ES-I3 (cell line): ENCODE results near the gene SERPINB5.
"Not testable (repeated sequence)": the region's sequence is repeated elsewhere in the genome, so short reads cannot be mapped to it uniquely, and the experiment has no call there.

Experiments
- H3K36me3 ChIP-seq: 2 replicates; pipeline ENCODE4 v1.6.1; 2013; ENCODE audit warnings: mild to moderate bottlenecking, low read length, control low read depth, moderate library complexity; ENCODE audit not compliant: insufficient read depth
- H3K4me1 ChIP-seq: 2 replicates; pipeline ENCODE4 v1.6.1; 2013; ENCODE audit warnings: mild to moderate bottlenecking, control low read depth, low read length; ENCODE audit not compliant: insufficient read depth
- H3K9ac ChIP-seq: 2 replicates; pipeline ENCODE4 v1.6.1; 2013; ENCODE audit warnings: low read depth, mild to moderate bottlenecking, low read length, moderate library complexity
- H3K9me3 ChIP-seq: 2 replicates; pipeline ENCODE4 v1.6.1; 2013; ENCODE audit warnings: mild to moderate bottlenecking, low read length, moderate library complexity; ENCODE audit not compliant: control insufficient read depth, insufficient read depth

Gene SERPINB5

DNA sequence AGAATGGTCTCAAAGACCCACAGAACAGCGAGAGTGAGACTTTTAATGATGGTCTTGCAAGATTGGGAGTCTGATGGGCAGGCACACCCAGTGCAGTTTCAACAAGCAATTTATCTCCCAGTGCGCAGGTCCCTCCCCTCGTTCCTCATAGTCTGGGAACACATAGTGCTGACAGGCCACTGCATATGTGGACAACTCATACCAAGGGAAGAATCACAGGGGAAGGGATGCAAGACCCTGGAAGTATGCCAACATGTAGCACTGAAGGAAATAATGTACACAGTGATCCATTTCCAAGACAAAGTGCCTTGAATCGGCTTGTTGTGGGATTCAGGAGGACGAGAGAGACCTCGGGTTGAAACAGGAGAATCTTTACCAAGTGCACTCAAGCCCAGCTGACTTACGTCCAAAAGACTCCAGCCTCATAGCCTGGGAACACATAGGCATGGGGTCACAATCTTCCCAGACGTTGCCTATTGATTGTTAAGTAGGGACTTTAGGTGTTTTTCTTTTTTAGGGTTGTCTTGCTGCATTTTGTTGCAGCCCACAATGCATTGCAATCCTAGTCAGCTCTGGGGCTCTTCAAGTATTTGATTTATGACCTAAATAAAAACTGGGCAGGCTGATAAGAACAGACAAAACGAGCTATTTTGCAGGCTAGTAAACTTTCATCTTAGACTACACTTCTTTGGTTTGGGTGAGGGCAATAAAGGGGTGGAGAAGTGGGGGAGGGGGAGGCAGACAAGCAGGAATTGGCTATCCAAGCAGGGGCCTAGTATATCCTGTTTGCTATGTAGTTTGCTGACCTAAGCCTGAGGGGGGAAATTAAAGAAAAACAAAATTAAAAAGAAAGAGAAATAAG lies 24.7 kb upstream of the SERPINB5 start:
- Histone ChIP-seq H3K4me1 (peaks cover 3% of the 10 kb centered on the region; the same call in 1 of the 2 replicates), H3K36me3 (no peaks in the 10 kb centered on the region), H3K9ac (no peak overlapping the region), H3K9me3 (no peaks in the 10 kb centered on the region)

DNA sequence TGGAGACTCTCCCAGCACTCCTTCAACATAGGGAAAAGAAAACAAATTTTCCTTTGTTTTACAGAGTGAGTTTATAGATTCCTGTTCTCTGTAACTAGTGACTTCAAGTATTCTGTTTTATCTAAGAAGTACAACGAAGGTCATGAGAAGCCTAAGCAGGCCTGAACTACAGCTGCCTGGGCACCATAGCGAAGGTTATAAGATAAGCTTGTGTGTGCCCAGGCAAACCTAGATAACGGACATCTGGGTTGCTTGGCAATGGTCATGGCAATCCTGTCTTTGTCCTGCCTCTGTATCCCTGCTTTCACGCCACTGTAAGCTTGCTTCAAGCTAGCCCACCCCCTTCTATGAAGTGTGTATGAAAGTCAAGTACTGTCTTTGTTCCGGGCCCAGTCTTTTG lies 24.0 kb upstream of the SERPINB5 start:
- H3K9ac ChIP-seq, H3K36me3 ChIP-seq, H3K9me3 ChIP-seq, H3K4me1 ChIP-seq: not testable (repeated sequence)

DNA sequence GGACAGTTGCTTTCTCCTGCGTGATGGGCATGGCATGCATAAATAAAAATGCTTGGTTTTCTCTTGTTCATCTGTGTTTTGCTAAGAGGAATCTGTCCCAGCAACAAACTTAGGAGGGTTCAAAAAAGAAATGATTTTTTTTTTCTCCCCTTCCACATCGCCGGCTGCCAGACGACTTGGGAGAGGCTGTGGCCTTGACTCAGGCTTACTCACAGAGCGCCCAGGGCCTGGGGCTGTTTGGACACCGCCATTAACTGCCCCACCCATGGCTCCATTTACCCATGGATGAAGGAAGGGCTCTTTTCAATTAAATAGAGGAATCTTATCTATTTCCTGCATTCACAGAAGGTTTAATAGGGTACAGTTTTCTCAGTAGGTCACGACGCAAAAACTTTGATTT lies 22.3 kb upstream of the SERPINB5 start:
- Histone ChIP-seq H3K9ac (no peak overlapping the region), H3K4me1 (peaks cover 3% of the 10 kb centered on the region; the same call in 1 of the 2 replicates), H3K36me3 (no peaks in the 10 kb centered on the region), H3K9me3 (no peaks in the 10 kb centered on the region)

DNA sequence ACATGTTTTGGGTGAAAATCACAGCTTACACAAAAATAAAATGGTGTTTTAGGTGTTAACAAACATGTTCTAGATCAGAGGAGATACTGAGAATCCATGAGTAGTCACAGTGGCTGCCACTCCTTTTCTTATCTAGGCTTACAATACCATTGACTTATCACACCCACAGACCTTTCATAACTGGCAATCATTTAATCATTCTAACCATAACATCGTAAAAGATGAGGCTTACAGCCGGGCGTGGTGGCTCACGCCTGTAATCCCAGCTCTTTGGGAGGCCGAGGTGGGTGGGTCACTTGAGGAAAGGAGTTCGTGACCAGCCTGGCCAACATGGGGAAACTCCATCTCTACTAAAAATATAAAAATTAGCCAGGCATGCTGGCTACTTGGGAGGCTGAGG lies 18.8 kb upstream of the SERPINB5 start:
- Histone ChIP-seq H3K36me3 (no peaks in the 10 kb centered on the region), H3K4me1 (peaks cover 3% of the 10 kb centered on the region; the same call in 1 of the 2 replicates), H3K9ac (no peak overlapping the region), H3K9me3 (no peaks in the 10 kb centered on the region)

DNA sequence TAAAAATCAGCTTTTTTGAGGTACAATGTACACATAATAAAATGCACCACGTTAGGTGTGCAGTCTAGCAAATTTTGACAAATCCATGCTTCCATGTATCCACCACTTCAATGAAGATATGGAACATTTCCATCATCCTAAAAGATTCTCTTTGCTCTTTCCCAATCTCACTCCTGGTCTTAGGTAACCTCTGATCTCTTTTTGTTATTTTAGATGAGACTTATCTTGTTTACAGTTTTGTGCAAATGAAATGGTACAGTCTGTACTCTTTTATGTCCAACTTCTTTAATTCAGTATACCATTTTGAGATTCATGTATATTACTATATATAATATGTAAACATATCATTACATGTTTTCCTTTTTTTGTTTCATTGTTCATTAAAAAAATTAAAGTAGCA lies 16.3 kb upstream of the SERPINB5 start:
- no peak overlapping the region for H3K9ac ChIP-seq
- H3K4me1 ChIP-seq: no peaks in the 10 kb centered on the region
- H3K9me3 ChIP-seq: no peaks in the 10 kb centered on the region
- no peaks in the 10 kb centered on the region for H3K36me3 ChIP-seq

DNA sequence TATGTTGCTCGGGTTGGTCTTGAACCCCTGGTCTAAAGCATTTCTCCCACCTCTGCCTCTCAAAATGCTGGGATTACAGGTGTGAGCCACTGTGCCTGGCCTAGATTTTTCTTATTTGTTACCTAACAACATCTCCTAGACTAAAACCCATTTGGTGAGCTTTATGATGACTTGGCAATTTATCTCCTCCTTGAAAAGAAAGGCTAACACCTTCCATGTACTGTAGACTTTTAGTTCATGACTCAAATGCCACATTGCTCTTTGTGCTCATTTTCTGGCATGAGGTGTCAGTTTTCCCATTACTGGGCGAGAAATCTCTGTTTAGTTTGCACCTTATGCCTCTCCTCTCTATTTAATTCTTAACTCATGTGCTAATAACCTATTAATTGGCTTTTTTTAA lies 12.3 kb upstream of the SERPINB5 start:
- Histone ChIP-seq H3K4me1 (no peaks in the 10 kb centered on the region), H3K9me3 (no peaks in the 10 kb centered on the region), H3K36me3 (no peaks in the 10 kb centered on the region), H3K9ac (no peak overlapping the region)

DNA sequence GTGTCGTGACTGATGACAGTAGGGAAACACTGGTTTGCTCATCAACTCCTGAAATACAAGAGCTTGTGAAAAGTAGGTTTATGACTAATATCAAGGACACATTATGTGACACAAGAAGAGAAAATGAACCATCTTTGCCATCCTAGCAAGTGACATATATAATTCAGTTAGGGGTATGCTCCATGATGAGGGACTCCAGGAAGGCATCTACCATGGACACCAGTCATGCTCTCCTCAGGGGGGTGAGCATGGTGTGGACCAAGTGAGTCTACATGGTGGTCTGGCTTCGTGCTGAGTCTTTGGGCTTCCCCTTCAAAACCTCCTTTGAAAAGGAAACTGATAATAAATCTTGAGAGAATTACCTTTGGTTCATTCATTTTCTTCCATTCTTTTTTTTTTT lies 11.7 kb upstream of the SERPINB5 start:
- H3K9me3 ChIP-seq: no peaks in the 10 kb centered on the region
- no peak overlapping the region for H3K9ac ChIP-seq
- no peaks in the 10 kb centered on the region for H3K36me3 ChIP-seq
- H3K4me1 ChIP-seq: no peaks in the 10 kb centered on the region

DNA sequence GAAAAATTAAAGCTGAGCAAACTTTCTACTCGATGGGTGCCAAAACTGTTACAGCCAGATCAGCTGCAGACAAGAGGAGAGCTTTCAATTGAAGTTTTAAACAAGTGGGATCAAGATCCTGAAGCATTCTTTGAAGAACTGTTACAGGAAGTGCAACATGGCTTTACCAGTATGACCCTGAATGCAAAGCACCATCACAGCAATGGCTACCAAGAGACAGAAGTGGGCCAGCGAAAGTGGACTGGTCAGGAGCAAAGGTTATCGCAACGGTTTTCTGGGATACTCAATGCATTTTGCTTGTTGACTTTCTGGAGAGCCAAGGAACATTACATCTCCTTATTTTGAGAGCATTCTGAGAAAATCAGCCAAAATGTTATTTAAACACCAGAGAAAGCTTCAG lies 9.1 kb upstream of the SERPINB5 start:
- Histone ChIP-seq H3K36me3 (no peaks in the 10 kb centered on the region), H3K9me3 (no peaks in the 10 kb centered on the region), H3K4me1 (no peaks in the 10 kb centered on the region), H3K9ac (no peak overlapping the region)

DNA sequence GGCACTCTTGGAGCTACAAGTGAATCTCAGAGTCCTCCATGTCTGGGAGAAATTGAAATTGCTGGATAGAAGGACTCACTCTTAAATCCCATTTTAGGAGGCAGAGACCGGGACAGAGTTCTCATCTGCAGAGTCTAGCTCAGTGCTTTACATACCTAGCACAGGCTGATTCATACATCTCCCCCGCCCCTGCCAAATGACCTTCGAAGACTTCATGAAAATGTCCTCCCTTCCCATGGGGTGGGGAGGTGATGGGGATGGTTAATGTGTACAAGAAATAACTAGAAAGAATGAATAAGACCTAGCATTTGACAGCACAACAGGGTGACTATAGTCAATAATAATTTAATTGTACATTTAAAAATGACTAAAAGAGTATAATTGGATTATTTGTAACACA lies 8.2 kb upstream of the SERPINB5 start:
- no peaks in the 10 kb centered on the region for H3K36me3 ChIP-seq
- no peaks in the 10 kb centered on the region for H3K4me1 ChIP-seq
- no peak overlapping the region for H3K9ac ChIP-seq
- H3K9me3 ChIP-seq: no peaks in the 10 kb centered on the region

DNA sequence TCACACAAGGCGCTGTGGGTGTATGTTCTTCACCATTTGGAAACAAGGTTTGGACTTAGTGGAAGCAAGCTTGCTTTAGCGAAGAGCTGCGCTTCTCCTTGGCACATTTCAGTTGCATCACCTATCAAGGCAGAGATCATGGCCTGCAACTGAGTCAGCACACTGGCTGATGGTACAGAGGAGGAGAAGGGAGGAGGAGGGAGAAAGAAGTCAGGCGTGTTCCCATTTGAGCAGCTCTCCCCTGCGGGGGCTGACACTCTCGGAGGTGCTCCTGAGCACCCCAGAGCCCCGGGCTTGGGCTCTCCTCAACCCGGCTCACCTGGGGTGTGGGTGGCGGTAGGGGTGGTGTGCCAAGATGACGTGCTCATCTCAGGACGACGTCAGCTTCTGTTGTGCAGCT lies 6.0 kb upstream of the SERPINB5 start:
- no peaks in the 10 kb centered on the region for H3K4me1 ChIP-seq
- no peaks in the 10 kb centered on the region for H3K9me3 ChIP-seq
- H3K9ac ChIP-seq: no peak overlapping the region
- no peaks in the 10 kb centered on the region for H3K36me3 ChIP-seq

DNA sequence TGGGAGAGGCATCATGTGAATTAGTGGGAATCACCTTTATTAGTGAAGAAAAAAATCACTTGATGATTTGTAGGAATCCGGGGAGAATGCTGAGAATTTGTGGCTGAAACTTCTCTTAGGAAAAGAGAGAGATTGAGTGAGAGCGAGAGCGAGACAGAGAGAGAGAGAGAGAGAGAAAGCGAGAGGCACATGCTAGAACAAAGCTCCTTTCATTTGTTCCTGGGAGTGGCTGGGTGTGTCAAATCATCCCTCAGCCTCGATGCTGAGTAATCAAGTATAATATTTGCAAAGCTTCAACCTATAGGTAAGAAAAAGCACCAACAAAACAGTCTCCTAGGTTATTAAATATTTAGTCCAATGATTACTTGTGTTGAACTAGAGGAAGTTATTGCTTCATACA lies 4.4 kb upstream of the SERPINB5 start:
- Histone ChIP-seq H3K36me3 (no peaks in the 10 kb centered on the region), H3K4me1 (no peaks in the 10 kb centered on the region), H3K9me3 (no peaks in the 10 kb centered on the region), H3K9ac (no peak overlapping the region)

DNA sequence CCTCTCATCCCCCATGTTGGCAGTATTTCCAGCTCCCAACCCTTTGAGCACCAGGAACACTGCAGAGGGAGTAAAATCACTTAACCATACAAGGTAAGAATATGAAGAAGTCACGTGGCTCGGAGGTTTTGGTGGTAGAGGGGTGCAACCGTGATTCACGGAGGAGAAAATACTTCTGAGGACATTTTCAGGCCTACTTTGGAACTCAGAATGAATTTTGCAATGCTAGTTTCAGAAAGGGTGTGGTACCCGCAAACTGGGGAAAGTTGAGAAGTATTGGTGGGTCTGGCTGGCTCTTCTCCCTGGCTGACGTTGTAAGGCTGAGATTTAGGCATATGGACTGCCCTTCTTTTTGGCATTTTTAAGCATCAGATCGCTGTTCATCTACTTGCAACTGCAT lies 442 bp downstream of the SERPINB5 start:
- Histone ChIP-seq H3K36me3 (no peaks in the 10 kb centered on the region), H3K4me1 (0 out of 2 replicates have a peak, but pooled peaks cover 3% of the 10 kb centered on the region), H3K9me3 (no peaks in the 10 kb centered on the region), H3K9ac (peak overlapping the region; percentile 17; the same call in 1 of the 2 replicates)

DNA sequence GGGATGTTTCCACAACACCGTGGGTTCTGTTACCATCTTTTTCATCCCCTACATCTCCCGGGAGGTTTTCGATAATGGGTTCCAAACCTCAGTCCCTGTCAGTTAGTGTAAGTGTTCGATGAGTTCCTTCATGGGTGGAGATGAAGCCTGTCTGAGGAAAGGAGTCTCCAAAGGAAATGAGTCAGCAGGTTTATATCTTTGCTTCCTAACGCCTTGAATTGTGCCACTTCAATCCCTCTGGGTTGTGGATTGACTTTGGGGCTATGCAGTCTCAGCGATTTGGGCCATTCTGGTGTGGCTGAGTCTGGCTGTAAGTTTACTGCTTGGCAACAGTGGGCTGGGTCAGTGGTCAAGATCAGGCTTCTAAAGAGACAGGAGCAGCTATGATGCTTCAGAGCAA lies 1.2 kb downstream of the SERPINB5 start:
- Histone ChIP-seq H3K9ac (no peak overlapping the region), H3K36me3 (no peaks in the 10 kb centered on the region), H3K9me3 (no peaks in the 10 kb centered on the region), H3K4me1 (0 out of 2 replicates have a peak, but pooled peaks cover 3% of the 10 kb centered on the region)

DNA sequence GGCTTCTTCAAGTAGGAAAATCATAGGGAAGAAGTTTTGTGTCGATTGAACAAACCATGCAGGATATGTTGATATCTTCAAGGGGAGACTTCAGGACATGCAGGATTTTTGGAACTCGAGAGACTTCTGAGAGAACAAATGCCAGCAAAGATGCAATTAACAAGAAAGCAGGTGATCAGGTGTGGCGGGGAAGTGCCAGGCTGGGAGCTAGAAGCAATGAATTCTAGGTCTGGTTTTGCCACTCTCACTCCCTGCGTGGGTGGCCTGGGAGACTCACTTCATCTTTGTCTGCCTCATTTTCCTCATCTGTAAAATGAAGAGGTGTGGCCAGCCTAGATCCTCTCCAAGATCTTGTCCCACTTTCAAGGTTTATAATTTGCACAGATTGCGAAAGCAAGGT lies 3.1 kb downstream of the SERPINB5 start:
- Histone ChIP-seq H3K9ac (no peak overlapping the region), H3K4me1 (0 out of 2 replicates have a peak, but pooled peaks cover 3% of the 10 kb centered on the region), H3K9me3 (no peaks in the 10 kb centered on the region), H3K36me3 (no peaks in the 10 kb centered on the region)

DNA sequence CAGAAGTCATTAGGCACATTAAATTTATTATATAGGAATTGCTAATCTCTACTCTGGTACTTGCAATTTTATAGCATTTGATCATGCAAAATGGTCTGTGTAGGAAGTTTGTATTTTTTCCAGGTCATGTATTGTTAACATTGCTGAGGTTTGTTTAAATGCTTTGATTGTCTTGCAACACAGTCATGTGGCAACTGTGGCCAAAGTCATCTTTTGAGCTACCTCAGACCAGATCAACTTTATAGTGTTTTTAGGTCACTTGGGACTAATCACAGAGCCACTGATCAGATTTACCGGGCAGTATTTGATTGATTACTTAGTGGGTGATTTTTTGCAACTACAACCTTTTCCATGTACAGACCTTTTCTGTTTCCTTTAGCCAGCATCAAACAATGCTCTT lies 3.7 kb downstream of the SERPINB5 start:
- Histone ChIP-seq H3K9ac (no peak overlapping the region), H3K4me1 (0 out of 2 replicates have a peak, but pooled peaks cover 3% of the 10 kb centered on the region), H3K36me3 (no peaks in the 10 kb centered on the region), H3K9me3 (no peaks in the 10 kb centered on the region)
